Measurements from ENCODE around the gene SPANXN2. TPM values are rescaled to one million over a fixed set of nuclear protein-coding genes. Genes with fewer than 3 reads are reported as not detected.

SPANXN2 gene
- total RNA-seq, 1 donor from 2014 or later = not detected

DNA sequence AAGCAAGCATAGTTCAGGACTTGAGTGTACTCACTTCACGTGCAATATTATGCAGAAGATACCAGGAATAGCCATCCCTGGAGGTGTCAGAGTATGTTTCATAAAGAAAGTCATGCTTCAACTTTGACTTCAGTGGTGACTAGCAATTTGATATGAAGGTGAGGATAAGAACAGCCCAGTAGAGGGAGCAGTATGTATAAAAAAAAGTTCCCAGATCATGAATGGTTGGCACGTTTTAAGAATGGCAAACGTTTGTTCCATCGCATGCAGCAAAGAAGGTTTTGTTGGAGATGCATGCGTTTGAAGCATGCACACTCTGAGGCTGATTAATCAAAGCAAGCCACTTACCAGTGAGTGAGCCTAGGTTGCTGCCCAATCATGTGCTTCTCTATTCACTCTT is 51.2 kb downstream of the SPANXN2 start:
- TF ChIP-seq, protein P1, sequence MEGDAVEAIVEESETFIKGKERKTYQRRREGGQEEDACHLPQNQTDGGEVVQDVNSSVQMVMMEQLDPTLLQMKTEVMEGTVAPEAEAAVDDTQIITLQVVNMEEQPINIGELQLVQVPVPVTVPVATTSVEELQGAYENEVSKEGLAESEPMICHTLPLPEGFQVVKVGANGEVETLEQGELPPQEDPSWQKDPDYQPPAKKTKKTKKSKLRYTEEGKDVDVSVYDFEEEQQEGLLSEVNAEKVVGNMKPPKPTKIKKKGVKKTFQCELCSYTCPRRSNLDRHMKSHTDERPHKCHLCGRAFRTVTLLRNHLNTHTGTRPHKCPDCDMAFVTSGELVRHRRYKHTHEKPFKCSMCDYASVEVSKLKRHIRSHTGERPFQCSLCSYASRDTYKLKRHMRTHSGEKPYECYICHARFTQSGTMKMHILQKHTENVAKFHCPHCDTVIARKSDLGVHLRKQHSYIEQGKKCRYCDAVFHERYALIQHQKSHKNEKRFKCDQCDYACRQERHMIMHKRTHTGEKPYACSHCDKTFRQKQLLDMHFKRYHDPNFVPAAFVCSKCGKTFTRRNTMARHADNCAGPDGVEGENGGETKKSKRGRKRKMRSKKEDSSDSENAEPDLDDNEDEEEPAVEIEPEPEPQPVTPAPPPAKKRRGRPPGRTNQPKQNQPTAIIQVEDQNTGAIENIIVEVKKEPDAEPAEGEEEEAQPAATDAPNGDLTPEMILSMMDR (conservative IDR thresholded peaks at IDR 0.05) = peak; percentile 41
- Mint-ChIP-seq H3K4me1 (no peaks in the 10 kb centered on the region), H3K27me3 (ENCODE audit: low read depth) (no peaks in the 10 kb centered on the region), H3K27ac (ENCODE audit: unreplicated experiment) (no peak overlapping the region), H3K36me3 (ENCODE audit: low read depth) (no peaks in the 10 kb centered on the region), H3K4me3 (no peak overlapping the region), H3K9me3 (no peaks in the 10 kb centered on the region)
- DNase-seq (ENCODE audit: low read depth, low spot score) = no peak

- no peaks in the 10 kb centered on the region for H3K27me3 Mint-ChIP-seq (ENCODE audit: low read depth)
- DNase-seq (ENCODE audit: low read depth, low spot score) = peak; percentile 1
- H3K36me3 Mint-ChIP-seq (ENCODE audit: low read depth) = no peaks in the 10 kb centered on the region
- H3K4me3 Mint-ChIP-seq = no peak overlapping the region
- TF ChIP-seq, protein P1 (conservative IDR thresholded peaks at IDR 0.05) = peak; percentile 74
- H3K4me1 Mint-ChIP-seq = no peaks in the 10 kb centered on the region
- H3K9me3 Mint-ChIP-seq = no peaks in the 10 kb centered on the region
- no peak overlapping the region for H3K27ac Mint-ChIP-seq (ENCODE audit: unreplicated experiment)
Measured at GRCh38 chrX:143664302-143664701, 56.2 kb downstream of the SPANXN2 start.

DNA sequence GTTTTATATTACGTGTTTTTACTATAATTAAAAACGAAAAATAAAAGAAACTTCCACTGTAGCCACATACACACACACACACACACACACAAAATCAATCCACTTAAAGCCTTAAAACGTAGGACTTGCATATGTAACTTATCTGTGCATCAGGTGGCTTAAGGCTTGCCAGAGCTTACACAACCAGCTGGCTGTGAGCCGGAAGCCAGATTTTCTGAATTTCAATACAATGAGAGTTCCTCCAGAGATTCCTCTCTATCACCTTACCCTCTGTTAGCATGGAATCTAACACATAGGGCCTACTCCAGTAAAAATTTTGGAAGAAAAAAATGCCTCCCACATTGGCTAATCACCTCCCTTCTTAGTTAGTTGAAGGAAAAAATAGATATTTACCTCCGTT is 56.8 kb downstream of the SPANXN2 start:
- no peaks in the 10 kb centered on the region for H3K36me3 Mint-ChIP-seq (ENCODE audit: low read depth)
- DNase-seq (ENCODE audit: low read depth, low spot score) = no peak
- H3K27ac Mint-ChIP-seq (ENCODE audit: unreplicated experiment) = no peak overlapping the region
- no peak overlapping the region for H3K4me3 Mint-ChIP-seq
- no peaks in the 10 kb centered on the region for H3K4me1 Mint-ChIP-seq
- TF ChIP-seq, protein P1 (conservative IDR thresholded peaks at IDR 0.05) = no peak
- no peaks in the 10 kb centered on the region for H3K27me3 Mint-ChIP-seq (ENCODE audit: low read depth)
- no peaks in the 10 kb centered on the region for H3K9me3 Mint-ChIP-seq

Other genes with a start within 250 kb of the SPANXN2 start
- gene SPANXN3, start 203.3 kb downstream of the SPANXN2 start, total RNA-seq = not detected in 2 replicates
- 2.0 and 2.7 TPM in 2 replicates for gene SLITRK4, start 84.7 kb downstream of the SPANXN2 start, total RNA-seq
- gene UBE2NL, start 163.3 kb upstream of the SPANXN2 start, total RNA-seq = not detected in 2 replicates